ENCODE measurements around the gene PFKM. TPM values are rescaled to one million over a fixed set of nuclear protein-coding genes. Genes with fewer than 3 reads are reported as not detected.

The PFKM gene
- total RNA-seq, 1 experiment from 2014 or later, result 92.4 TPM

DNA sequence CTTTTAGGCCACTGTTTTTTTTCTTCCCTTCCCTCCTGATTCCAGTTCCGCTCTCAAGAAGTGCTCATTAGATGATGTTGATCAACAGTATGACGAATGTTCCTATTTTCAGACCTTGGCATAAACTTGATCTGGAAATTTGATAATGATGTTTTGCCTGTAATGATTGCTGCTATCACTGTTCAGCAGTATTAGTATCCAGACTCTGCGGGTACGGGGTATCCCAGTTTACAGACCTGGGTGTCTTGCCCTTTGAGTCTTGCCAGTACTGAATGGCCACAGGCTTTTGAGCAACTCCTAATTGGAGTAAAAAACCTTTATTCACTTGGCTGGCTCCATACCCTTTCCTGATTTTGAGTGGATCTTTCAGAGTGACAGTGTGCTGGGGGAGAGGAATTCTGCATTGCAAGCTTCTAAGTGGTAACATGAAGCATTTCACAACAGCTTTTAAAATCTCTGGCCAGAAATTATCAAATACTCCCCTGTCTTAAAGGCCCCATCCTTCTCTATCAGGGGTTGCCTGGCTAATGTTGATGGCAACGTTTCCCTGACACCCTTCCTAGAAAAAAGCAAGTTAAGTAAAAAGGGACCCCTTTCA, 44.1 kb downstream of the PFKM start:
- no peak overlapping the region for H2AFZ ChIP-seq (ENCODE audit: low read length)
- H3K18ac ChIP-seq (ENCODE audit: insufficient read length, low read depth, low read length), result no peak overlapping the region
- no peak overlapping the region for H3K9ac ChIP-seq (ENCODE audit: extremely low read depth, insufficient read length, low read length)
- no peak overlapping the region for H2BK12ac ChIP-seq (ENCODE audit: insufficient read length, low read depth, low read length)
- no peak overlapping the region for H4K5ac ChIP-seq (ENCODE audit: insufficient read length, low read depth, low read length)
- H3K56ac ChIP-seq (ENCODE audit: insufficient read length, low read depth, low read length), result no peak overlapping the region
- no peak overlapping the region for H2BK15ac ChIP-seq (ENCODE audit: low read depth, low read length)
- no peaks in the 10 kb centered on the region for H3K79me1 ChIP-seq (ENCODE audit: insufficient read depth, low read depth, low read length, poor library complexity, severe bottlenecking)
- no peak overlapping the region for H3T11ph ChIP-seq (ENCODE audit: low read length)
- no peak overlapping the region for H3K23ac ChIP-seq (ENCODE audit: insufficient read length, low read depth, low read length)
- TF ChIP-seq, protein P1, sequence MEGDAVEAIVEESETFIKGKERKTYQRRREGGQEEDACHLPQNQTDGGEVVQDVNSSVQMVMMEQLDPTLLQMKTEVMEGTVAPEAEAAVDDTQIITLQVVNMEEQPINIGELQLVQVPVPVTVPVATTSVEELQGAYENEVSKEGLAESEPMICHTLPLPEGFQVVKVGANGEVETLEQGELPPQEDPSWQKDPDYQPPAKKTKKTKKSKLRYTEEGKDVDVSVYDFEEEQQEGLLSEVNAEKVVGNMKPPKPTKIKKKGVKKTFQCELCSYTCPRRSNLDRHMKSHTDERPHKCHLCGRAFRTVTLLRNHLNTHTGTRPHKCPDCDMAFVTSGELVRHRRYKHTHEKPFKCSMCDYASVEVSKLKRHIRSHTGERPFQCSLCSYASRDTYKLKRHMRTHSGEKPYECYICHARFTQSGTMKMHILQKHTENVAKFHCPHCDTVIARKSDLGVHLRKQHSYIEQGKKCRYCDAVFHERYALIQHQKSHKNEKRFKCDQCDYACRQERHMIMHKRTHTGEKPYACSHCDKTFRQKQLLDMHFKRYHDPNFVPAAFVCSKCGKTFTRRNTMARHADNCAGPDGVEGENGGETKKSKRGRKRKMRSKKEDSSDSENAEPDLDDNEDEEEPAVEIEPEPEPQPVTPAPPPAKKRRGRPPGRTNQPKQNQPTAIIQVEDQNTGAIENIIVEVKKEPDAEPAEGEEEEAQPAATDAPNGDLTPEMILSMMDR (conservative IDR thresholded peaks at IDR 0.05), result no peak
- H3K23me2 ChIP-seq (ENCODE audit: insufficient read length, low read depth, low read length, poor library complexity, severe bottlenecking), result no peaks in the 10 kb centered on the region
- H3K9me3 ChIP-seq (ENCODE audit: control insufficient read depth, low read depth, low read length), result no peaks in the 10 kb centered on the region
- Mint-ChIP-seq H3K4me3 (no peak overlapping the region), H3K27me3 (ENCODE audit: low read depth) (peaks cover 18% of the 10 kb centered on the region), H3K9me3 (no peaks in the 10 kb centered on the region), H3K4me1 (peaks cover under 1% of the 10 kb centered on the region in 2 experiments; a peak in 2 of 4 replicates), H3K27ac (no peak overlapping the region), H3K36me3 (ENCODE audit: insufficient read depth in 1 of 3, low read depth in 3 of 3) (no peaks in the 10 kb centered on the region)
- no peak overlapping the region for H2BK20ac ChIP-seq (ENCODE audit: low read depth, low read length, poor library complexity, severe bottlenecking)
- H2BK5ac ChIP-seq (ENCODE audit: insufficient read length, low read length), result no peak overlapping the region
- no peak overlapping the region for H3K4ac ChIP-seq (ENCODE audit: low read depth, low read length)
- no peak overlapping the region for H3K14ac ChIP-seq (ENCODE audit: insufficient read depth, low read length)
- H2AK5ac ChIP-seq (ENCODE audit: insufficient read length, low read length), result no peak overlapping the region
- no peak overlapping the region for H4K8ac ChIP-seq (replicated peaks; ENCODE audit: insufficient read length, low read depth, low read length)
- no peak overlapping the region for H4K91ac ChIP-seq (ENCODE audit: insufficient read length, low read depth, low read length)
- H4K20me1 ChIP-seq (ENCODE audit: control insufficient read depth, insufficient read depth, insufficient read length), result no peaks in the 10 kb centered on the region
- H3K4me1 ChIP-seq (ENCODE audit: insufficient read depth, low read length), result no peaks in the 10 kb centered on the region
- no peak for DNase-seq
- H3K27me3 ChIP-seq (ENCODE audit: insufficient read depth, low read length), result no peaks in the 10 kb centered on the region
- H2BK120ac ChIP-seq (ENCODE audit: low read depth, low read length, poor library complexity, severe bottlenecking), result no peak overlapping the region
- no CpG with 5 or more reads among the region's 5 CpGs for WGBS (ENCODE audit: extremely low coverage, insufficient read length, low lambda C conversion rate)
- no peak overlapping the region for H3K27ac ChIP-seq (ENCODE audit: insufficient read length, low read depth, low read length)
- no peak overlapping the region for H3K4me2 ChIP-seq (ENCODE audit: insufficient read depth, insufficient read length, low read length)
- no peaks in the 10 kb centered on the region for H3K79me2 ChIP-seq (ENCODE audit: insufficient read depth, low read length)
